ENCODE measurements around the gene SLC3A2. TPM values are rescaled to one million over a fixed set of nuclear protein-coding genes. Genes with fewer than 3 reads are reported as not detected.

The SLC3A2 gene
- total RNA-seq, 1 donor from 2014 or later: 441 TPM

DNA sequence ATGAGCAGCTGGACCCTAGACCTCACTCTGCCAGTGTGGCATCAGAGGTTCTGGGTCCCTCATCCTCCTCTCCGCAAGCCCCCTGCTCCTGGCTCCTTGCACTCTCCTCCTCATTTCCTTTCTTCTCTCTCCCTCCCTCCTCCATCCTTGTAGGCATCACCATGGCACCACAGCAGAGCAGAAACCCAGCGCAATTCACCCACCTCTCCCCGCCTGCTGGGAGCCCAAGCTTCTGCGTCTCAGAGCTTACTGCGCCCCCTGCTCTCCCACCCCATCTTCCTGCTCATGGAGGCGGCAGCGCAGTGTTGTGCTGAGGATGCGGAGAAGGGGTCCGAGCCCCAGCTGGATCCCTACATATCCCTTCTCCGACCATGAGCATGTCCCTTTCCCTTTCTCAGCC is 38.8 kb downstream of the SLC3A2 start:
- no peak for DNase-seq (ENCODE audit: low read depth)
- peaks cover 45% of the 10 kb centered on the region for H3K27me3 ChIP-seq (ENCODE audit: control insufficient read depth, insufficient read depth, low read length)
- H3K36me3 ChIP-seq (ENCODE audit: control insufficient read depth, insufficient read depth, low read length): no peaks in the 10 kb centered on the region
- TF ChIP-seq, protein P1, sequence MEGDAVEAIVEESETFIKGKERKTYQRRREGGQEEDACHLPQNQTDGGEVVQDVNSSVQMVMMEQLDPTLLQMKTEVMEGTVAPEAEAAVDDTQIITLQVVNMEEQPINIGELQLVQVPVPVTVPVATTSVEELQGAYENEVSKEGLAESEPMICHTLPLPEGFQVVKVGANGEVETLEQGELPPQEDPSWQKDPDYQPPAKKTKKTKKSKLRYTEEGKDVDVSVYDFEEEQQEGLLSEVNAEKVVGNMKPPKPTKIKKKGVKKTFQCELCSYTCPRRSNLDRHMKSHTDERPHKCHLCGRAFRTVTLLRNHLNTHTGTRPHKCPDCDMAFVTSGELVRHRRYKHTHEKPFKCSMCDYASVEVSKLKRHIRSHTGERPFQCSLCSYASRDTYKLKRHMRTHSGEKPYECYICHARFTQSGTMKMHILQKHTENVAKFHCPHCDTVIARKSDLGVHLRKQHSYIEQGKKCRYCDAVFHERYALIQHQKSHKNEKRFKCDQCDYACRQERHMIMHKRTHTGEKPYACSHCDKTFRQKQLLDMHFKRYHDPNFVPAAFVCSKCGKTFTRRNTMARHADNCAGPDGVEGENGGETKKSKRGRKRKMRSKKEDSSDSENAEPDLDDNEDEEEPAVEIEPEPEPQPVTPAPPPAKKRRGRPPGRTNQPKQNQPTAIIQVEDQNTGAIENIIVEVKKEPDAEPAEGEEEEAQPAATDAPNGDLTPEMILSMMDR (IDR thresholded peaks at IDR 0.05; ENCODE audit: insufficient read depth, low read length, poor library complexity, severe bottlenecking): no peak
- H3K4me3 ChIP-seq (ENCODE audit: low read depth, low read length): no peak overlapping the region

DNA sequence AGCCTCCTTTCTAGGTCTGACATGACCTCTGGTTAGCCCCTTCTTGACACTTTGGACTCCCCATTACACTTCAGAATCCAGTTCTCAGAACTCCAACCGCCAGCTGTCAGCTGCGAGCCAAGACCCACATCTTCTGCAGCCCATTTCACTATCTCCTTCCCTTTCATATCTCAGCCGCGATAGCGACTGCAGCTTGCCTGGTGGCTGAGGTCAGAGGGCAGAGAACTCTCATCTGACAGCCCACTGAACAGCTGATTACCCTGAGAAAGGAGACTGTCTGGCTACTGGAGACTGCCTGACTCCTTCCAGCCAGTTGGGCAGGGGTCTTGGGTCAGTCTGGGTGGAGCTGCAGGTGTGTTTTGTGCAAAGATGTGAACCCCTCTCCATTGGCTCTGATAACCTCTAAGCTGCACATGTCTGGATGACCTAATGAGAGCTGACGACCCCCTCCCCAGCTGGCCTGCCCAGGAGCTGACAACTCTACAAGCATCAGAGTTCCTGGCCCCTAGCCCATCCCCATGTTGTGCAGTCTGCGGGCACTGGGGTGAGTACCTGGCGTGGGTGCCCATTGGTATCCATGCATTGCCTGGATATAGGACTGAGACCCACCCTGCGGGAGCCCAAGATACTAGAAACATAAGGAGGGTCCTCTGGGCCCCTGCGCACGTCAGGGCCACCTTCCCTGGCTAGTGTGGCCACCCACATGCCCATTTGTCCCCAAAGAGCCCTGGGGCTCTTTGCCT is 39.4 kb downstream of the SLC3A2 start:
- DNase-seq (ENCODE audit: low read depth): no peak
- Histone ChIP-seq H3K27me3 (ENCODE audit: control insufficient read depth, insufficient read depth, low read length) (peaks cover 48% of the 10 kb centered on the region), H3K4me3 (ENCODE audit: low read depth, low read length) (no peak overlapping the region), H3K36me3 (ENCODE audit: control insufficient read depth, insufficient read depth, low read length) (no peaks in the 10 kb centered on the region)
- TF ChIP-seq, protein P1 (IDR thresholded peaks at IDR 0.05; ENCODE audit: insufficient read depth, low read length, poor library complexity, severe bottlenecking): no peak

DNA sequence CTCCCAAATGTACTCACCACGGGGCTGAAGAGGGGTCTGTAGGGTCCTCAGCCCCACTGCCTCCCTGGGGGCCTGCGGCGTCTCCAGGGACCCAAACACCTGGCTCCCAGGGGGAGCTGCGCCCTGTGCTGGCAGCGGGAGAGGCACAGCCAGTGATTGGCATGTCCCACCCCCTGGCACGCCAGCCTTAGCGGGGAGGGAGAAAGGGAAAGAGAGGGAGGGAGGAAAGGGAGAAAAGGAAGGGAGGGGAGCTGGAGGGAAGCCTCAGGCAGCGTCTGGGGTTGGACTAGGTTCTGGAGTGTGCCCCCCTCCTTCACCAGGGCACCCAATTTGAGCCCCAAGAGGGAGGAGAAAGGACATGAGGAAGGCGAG is 40.5 kb downstream of the SLC3A2 start, which contains the start of gene CHRM1:
TSS of gene CHRM1 (minus strand) at position 163 of the 372 bp plus-strand sequence. CDS start 10,263 bp downstream, outside the sequence.
- Histone ChIP-seq H3K36me3 (ENCODE audit: control insufficient read depth, insufficient read depth, low read length) (no peaks in the 10 kb centered on the region), H3K4me3 (ENCODE audit: low read depth, low read length) (no peak within 1 kb of the TSS), H3K27me3 (ENCODE audit: control insufficient read depth, insufficient read depth, low read length) (peaks cover 59% of the 10 kb centered on the region)
- no peak for DNase-seq (ENCODE audit: low read depth)
- TF ChIP-seq, protein P1 (IDR thresholded peaks at IDR 0.05; ENCODE audit: insufficient read depth, low read length, poor library complexity, severe bottlenecking): no peak

DNA sequence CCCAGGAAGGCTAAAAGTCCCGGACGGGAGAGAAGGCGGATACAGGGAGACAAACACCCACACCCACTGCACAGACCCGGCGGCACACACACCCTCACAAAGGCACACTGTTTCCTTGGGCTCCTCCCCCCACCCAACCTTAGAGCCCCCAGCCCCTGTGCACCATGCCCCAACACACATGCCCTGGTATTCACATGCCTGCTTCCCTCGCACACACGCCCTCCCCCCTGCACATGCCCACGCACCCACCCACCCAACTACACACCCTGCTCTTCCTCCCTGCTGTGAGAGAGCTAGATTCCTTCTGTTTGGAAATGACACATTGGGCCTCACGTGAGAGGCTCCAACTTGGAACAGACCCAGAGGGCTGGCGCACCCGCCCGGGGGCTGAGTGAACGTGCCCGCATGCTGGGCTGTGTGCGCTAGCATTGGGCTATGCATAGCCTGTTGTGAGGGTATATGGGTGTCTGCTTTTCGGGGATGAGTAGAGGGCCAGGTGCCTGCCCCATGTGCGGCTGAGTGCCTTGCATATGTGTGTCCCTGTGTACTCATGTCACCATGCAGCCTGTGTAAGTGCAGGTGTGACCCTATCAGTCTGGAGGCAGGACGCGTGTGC is 41.0 kb downstream of the SLC3A2 start:
- peaks cover 64% of the 10 kb centered on the region for H3K27me3 ChIP-seq (ENCODE audit: control insufficient read depth, insufficient read depth, low read length)
- TF ChIP-seq, protein P1 (IDR thresholded peaks at IDR 0.05; ENCODE audit: insufficient read depth, low read length, poor library complexity, severe bottlenecking): no peak
- no peak for DNase-seq (ENCODE audit: low read depth)
- no peak overlapping the region for H3K4me3 ChIP-seq (ENCODE audit: low read depth, low read length)
- H3K36me3 ChIP-seq (ENCODE audit: control insufficient read depth, insufficient read depth, low read length): no peaks in the 10 kb centered on the region

DNA sequence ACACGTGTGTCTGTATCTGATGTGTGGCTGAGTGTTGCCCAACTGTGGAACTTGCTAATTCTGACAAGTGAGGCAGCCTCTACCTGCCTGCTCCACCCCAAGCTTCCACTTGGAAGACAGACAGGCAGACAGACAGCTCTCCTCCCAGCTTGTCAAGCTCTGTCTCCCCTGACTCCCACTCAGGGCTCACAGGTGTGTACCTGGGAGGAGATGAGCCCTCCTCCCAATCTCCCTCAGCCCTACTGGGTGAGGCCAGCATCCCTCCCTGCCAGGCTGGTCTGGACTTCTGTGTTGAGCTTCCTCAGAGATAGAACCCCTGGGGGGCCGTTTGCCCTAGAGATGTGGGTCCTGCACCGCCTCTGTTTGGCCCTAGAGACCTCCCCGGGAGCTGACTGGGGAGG is 41.5 kb downstream of the SLC3A2 start:
- DNase-seq (ENCODE audit: low read depth): no peak
- Histone ChIP-seq H3K36me3 (ENCODE audit: control insufficient read depth, insufficient read depth, low read length) (no peaks in the 10 kb centered on the region), H3K27me3 (ENCODE audit: control insufficient read depth, insufficient read depth, low read length) (peaks cover 69% of the 10 kb centered on the region), H3K4me3 (ENCODE audit: low read depth, low read length) (no peak overlapping the region)
- TF ChIP-seq, protein P1 (IDR thresholded peaks at IDR 0.05; ENCODE audit: insufficient read depth, low read length, poor library complexity, severe bottlenecking): no peak
